ENCODE data around the gene CCND3. TPM values are rescaled to one million over a fixed set of nuclear protein-coding genes. Genes with fewer than 3 reads are reported as not detected.

CCND3 gene
- total RNA-seq (2021; fragmentation: NEBNext Ultra II Directional; extraction: Animal tissue kit (Norgen Biotek cat#: 25700)), result 28.4 and 32.9 TPM in 2 replicates
- 30.6 and 42.3 TPM in 2 replicates for polyA plus RNA-seq (2011; rRNA removed)
- 27.6 TPM for polyA plus RNA-seq (2011; cell fraction: cytosol; rRNA removed)
- 37.6 TPM for polyA plus RNA-seq (2011; cell fraction: nucleus; rRNA removed)
- 21.0 to 25.7 TPM (median 25.5 TPM) in 4 replicates for polyA plus RNA-seq (2012, experiment 1 of 2)
- 32.3 TPM for polyA plus RNA-seq (2012, experiment 2 of 2)
- 19.1 TPM for polyA plus RNA-seq (2013, experiment 1 of 2)
- polyA plus RNA-seq (2013, experiment 2 of 2), result 17.0 TPM
- polyA minus RNA-seq (2011; rRNA and poly(A)+ RNA removed), result 14.9 and 20.3 TPM in 2 replicates
- 15.9 TPM for polyA minus RNA-seq (2011; cell fraction: cytosol; rRNA and poly(A)+ RNA removed)
- 17.5 TPM for polyA minus RNA-seq (2011; cell fraction: nucleus; rRNA and poly(A)+ RNA removed)
- long read RNA-seq, experiment 1, transcript CCND3-203 (5 exons, 2,085 nt), result major isoform, 20 of 48 reads
- long read RNA-seq, experiment 1, partial matches to known transcripts, result 12 of 48 reads
- long read RNA-seq, experiment 1, other reads (novel, unspliced or antisense), result 16 of 48 reads
- long read RNA-seq, experiment 2, partial matches to known transcripts, result 0 of 3 reads
- long read RNA-seq, experiment 2, other reads (novel, unspliced or antisense), result 1 of 3 reads

DNA sequence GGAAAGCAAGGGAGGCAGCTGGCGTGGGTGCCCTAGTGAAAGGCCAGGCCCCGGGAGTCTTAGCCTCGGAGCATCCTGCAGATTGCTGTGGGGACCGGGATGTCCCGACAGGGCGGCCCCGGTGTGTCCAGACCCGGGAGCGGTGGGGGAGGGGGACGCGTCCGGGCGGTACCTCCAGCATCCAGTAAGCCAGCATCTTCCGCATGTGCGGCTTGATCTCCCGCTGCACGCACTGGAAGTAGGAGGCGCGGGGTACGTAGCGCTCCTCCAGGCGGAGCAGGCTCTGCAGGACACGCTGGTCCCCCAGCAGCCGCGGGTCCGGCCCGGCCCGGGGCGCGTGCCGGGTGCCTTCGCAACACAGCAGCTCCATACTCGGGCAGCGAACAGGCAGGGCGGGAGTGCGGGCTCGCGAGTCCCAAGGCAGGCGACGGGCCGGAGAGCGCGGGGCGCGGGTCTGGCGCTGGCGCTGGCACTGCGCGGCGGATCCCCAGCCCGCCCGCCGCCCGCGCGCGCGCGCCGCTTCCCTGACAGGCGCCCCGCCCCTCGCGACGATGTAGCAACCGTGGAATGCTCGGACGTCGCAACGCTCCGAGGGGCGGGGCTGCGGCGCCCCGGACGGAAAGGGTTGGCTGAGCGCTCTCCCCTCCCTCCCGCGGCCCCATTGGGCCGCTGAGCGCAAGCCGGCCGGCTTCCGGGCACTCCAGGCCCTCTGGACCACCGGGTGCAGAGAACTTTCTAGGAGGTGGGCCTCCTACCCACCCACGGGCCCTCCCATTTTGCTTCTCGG, at the start of gene CCND3:
Gene CCND3 (minus strand): TSS at position 529 of the 787 bp plus-strand sequence. CDS start 159 bp downstream, at position 370.
- no peaks in the 10 kb centered on the region for H3K9me3 ChIP-seq (ENCODE audit: insufficient read depth in 2 of 2, low read depth in 1 of 2, low read length in 1 of 2)
- peak within 1 kb of the TSS; percentile 99 for H2BK12ac ChIP-seq (ENCODE audit: low read depth, low read length)
- no peak within 1 kb of the TSS for H3K27ac ChIP-seq (ENCODE audit: low read depth, low read length)
- no peaks in the 10 kb centered on the region for H4K20me1 ChIP-seq (replicated peaks in 1 of 2; ENCODE audit: control insufficient read depth in 1 of 2, insufficient read depth in 2 of 2, low read length in 2 of 2)
- peaks cover 17% of the 10 kb centered on the region for H3K23me2 ChIP-seq (ENCODE audit: low read depth, low read length)
- peak within 1 kb of the TSS; percentile 63; the same call in 1 of the 2 replicates for H2BK5ac ChIP-seq (ENCODE audit: low read depth, low read length)
- H3K14ac ChIP-seq (ENCODE audit: insufficient read length), result no peak within 1 kb of the TSS
- DNase-seq (ENCODE audit: low read depth in 1 of 2, low spot score in 2 of 2) (peak in 1 of 2 experiments; percentile 83), FAIRE-seq (no peak)
- peak within 1 kb of the TSS; percentile 75; the same call in 1 of the 2 replicates for H2BK15ac ChIP-seq (ENCODE audit: low read length)
- H3K4me1 ChIP-seq (replicated peaks in 1 of 4; ENCODE audit: control insufficient read depth in 3 of 4, insufficient read depth in 4 of 4, low read length in 3 of 4), result peaks cover 6 to 28% (median 23%) of the 10 kb centered on the region in 4 experiments
- peak within 1 kb of the TSS; percentile 23 for H3K56ac ChIP-seq (replicated peaks; ENCODE audit: insufficient read length, low read depth, low read length)
- no peak within 1 kb of the TSS for H2BK120ac ChIP-seq (replicated peaks; ENCODE audit: low read depth, low read length)
- ChIA-PET CTCF (ENCODE audit: partially characterized antibody) (interaction anchor here (0.7 to 13.7 kb wide), 9 partner anchors 8 to 155 kb away, joined by 3 to 219 read pairs (median 6); partner anchors contain the start of genes BYSL and MED20), POLR2A (ENCODE audit: partially characterized antibody) (interaction anchor here (0.7 to 16.6 kb wide), 9 partner anchors 9 to 104 kb away, joined by 3 to 235 read pairs (median 4); partner anchors contain the start of genes BYSL, MED20 and TAF8)
- peak within 1 kb of the TSS; percentile 24 for H4K5ac ChIP-seq (ENCODE audit: insufficient read length, low read depth, low read length)
- H2AK5ac ChIP-seq (ENCODE audit: low read depth, low read length), result no peak within 1 kb of the TSS
- H3K79me2 ChIP-seq (ENCODE audit: control insufficient read depth in 1 of 2, insufficient read depth in 2 of 2, low read length in 2 of 2), result peaks cover 0 to 10% of the 10 kb centered on the region in 2 experiments; a peak in 1 of 4 replicates
- peak within 1 kb of the TSS; percentile 69 to 91 (median 84) for H3K4me3 ChIP-seq (ENCODE audit: extremely low read depth in 1 of 4, insufficient read depth in 2 of 4, low read depth in 3 of 4, low read length in 4 of 4)
- H3K23ac ChIP-seq (ENCODE audit: insufficient read length), result no peak within 1 kb of the TSS
- 0 out of 2 replicates have a peak within 1 kb of the TSS, but pooled peaks have one; percentile 75 for H2BK20ac ChIP-seq (ENCODE audit: low read length)
- H2AFZ ChIP-seq (ENCODE audit: low read length), result peak within 1 kb of the TSS; percentile 97
- peak within 1 kb of the TSS; percentile 55 for H3K18ac ChIP-seq (ENCODE audit: extremely low read depth, low read length)
- peak within 1 kb of the TSS; percentile 36 for H4K91ac ChIP-seq (replicated peaks; ENCODE audit: insufficient read length, low read length)
- H3K27me3 ChIP-seq (replicated peaks in 1 of 4; ENCODE audit: control insufficient read depth in 3 of 4, extremely low read depth in 1 of 4, insufficient read depth in 3 of 4, low read length in 3 of 4), result no peaks in the 10 kb centered on the region
- H3K9ac ChIP-seq (replicated peaks in 1 of 4; ENCODE audit: extremely low read depth in 1 of 4, low read depth in 3 of 4, low read length in 3 of 4), result peak within 1 kb of the TSS in 2 of 4 experiments; percentile 26 to 48; a peak in 5 of 7 replicates
- peaks cover 2% of the 10 kb centered on the region; the same call in 1 of the 2 replicates for H3K79me1 ChIP-seq (ENCODE audit: low read depth, low read length)
- H3K4ac ChIP-seq (replicated peaks; ENCODE audit: insufficient read length, low read depth, low read length), result peak within 1 kb of the TSS; percentile 1
- WGBS, 2 experiments (ENCODE audit: extremely low coverage in 1 of 2, insufficient coverage in 1 of 2, insufficient read length in 1 of 2, insufficient replicate concordance in 2 of 2, low coverage in 1 of 2, low lambda C conversion rate in 2 of 2, missing lambda C conversion rate in 1 of 2), result 1% methylated on average over 61 of the region's 87 CpGs; no CpG with 5 or more reads in 1 of the 2 experiments
- H3K4me2 ChIP-seq (ENCODE audit: insufficient read depth in 1 of 2, low read depth in 2 of 2, low read length in 2 of 2), result peak within 1 kb of the TSS; percentile 98 to 99
- H4K8ac ChIP-seq (ENCODE audit: extremely low read depth, insufficient read depth, low read length), result peak within 1 kb of the TSS; percentile 80
- peaks cover 0 to 2% (median 0%) of the 10 kb centered on the region in 4 experiments; a peak in 1 of 8 replicates for H3K36me3 ChIP-seq (ENCODE audit: control insufficient read depth in 2 of 4, insufficient read depth in 4 of 4, low read length in 3 of 4)

Measured in H1 (cell line).